Bronchial epithelial cell (primary cell): Measurements from ENCODE around the gene MAD2L2. TPM values are rescaled to one million over a fixed set of nuclear protein-coding genes. Genes with fewer than 3 reads are reported as not detected.
A peak's percentile ranks its signal among the peaks of the same experiment; 100 is the strongest.

ENCODE experiments used
- DNase-seq: peaks from one replicate; pipeline ENCODE4 v3.0.0-alpha.2; 2010; ENCODE audit warnings: low read depth
- FAIRE-seq: peaks from 2 replicates; lab custom pipeline; 2011; peaks lifted over from hg19 to GRCh38; lab: Jason Lieb, UNC
- H3K27me3 ChIP-seq: 2 replicates; pipeline ENCODE4 v1.5.1; 2011; ENCODE audit warnings: low read length; ENCODE audit not compliant: control insufficient read depth, insufficient read depth
- H3K36me3 ChIP-seq: 2 replicates; pipeline ENCODE4 v1.5.1; 2011; ENCODE audit warnings: low read length; ENCODE audit not compliant: control insufficient read depth, insufficient read depth
- H3K4me3 ChIP-seq: 2 replicates; pipeline ENCODE4 v1.5.1; 2011; ENCODE audit warnings: mild to moderate bottlenecking, low read depth, low read length, control low read depth
- CTCF ChIP-seq: IDR thresholded peaks from 2 replicates; pipeline ENCODE4 v1.5.1; 2011; ENCODE audit warnings: mild to moderate bottlenecking, moderate library complexity, low read length, control low read depth, inconsistent platforms; ENCODE audit not compliant: insufficient read depth, severe bottlenecking
- total RNA-seq: library from RNA; depleted of rRNA; stranded (reverse); fragments of >200 nt; gene quantifications from 2 replicates; pipeline ENCODE4 v1.2.1, GENCODE V29; 2014

Gene MAD2L2
- total RNA-seq, 1 donor from 2014 or later = 44.5 TPM

DNA sequence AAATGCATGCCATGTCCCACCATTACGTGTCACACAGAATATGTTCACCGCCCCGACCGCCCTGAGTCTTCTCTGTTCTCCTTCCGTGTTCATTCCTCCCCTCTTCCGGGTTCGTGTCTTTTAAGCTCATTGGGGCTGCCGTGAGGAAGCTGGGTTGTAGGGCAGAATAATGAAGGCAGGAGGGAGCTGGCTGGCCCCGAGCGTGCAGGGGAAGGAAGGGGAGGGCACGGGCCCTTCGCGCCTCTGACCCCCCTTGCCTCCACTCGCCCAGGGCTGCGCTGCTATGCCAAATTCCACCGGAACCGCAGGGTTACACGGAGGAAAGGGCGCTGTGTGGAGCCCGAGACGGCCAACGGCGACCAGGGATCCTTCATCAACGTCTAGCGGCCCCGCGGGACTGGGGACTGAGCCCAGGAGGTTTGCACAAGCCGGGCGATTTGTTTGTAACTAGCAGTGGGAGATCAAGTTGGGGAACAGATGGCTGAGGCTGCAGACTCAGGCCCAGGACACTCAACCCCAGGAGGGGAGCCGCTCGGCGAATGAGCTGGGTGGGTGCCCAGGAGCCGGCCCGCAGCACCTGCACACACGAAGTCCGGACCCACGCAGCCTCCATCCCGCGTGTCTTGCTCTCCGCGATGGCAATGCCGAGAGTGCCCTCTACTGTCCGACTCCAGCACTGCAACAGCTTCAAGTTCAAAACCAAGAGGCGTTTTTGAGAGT is 38.5 kb upstream of the MAD2L2 start:
- FAIRE-seq = no peak
- Histone ChIP-seq H3K4me3 (peak overlapping the region; percentile 30), H3K36me3 (no peaks in the 10 kb centered on the region), H3K27me3 (no peaks in the 10 kb centered on the region)
- peak; percentile 93 for TF ChIP-seq CTCF
- peak; percentile 45 for DNase-seq

DNA sequence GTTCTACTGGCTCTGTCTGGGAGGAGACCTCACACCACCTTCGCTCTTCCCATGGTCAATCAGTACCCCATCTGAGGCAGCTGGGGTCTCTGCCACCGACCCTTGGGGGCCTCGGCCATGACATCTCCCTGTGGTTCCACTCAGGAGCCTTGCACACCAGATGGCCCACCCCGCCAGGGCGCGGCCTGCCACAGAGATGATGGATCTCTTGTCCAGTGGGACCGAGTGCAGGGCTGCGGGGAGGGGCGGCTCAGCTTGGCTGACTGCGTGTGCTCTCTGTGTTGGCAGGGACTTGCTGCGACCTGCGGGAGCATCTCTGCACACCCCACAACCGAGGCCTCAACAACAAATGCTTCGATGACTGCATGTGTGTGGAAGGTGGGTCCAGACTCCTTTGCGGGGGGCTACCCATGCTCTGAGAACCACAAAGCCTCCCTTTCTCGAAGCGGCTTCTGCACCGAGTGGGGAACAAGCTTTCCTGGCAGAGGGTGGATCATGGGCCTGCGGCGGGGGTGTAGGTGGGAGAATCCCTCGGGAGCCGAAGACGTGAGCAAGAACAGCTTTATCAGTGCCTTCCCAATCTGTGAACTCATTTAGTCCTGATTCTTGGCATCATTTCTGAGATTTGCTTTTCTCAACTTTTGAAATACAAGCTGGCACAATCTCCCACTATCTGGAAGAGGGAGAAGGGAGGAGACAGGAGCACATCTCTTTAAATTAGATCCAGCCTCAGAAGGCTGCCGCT is 34.1 kb upstream of the MAD2L2 start:
- TF ChIP-seq CTCF = no peak
- DNase-seq (no peak), FAIRE-seq (no peak)
- Histone ChIP-seq H3K4me3 (no peak overlapping the region), H3K36me3 (no peaks in the 10 kb centered on the region), H3K27me3 (no peaks in the 10 kb centered on the region)

- DNase-seq = no peak
- Histone ChIP-seq H3K36me3 (no peaks in the 10 kb centered on the region), H3K27me3 (no peaks in the 10 kb centered on the region), H3K4me3 (no peak overlapping the region)
- TF ChIP-seq CTCF = no peak
- no peak for FAIRE-seq
These were observed 32.1 kb upstream of the MAD2L2 start for GRCh38 chr1:11713095-11713494.

GRCh38 chr1:11712285-11712684 is 31.3 kb upstream of the MAD2L2 start:
- Histone ChIP-seq H3K36me3 (no peaks in the 10 kb centered on the region), H3K27me3 (peaks cover 2% of the 10 kb centered on the region), H3K4me3 (no peak overlapping the region)
- TF ChIP-seq CTCF = no peak
- DNase-seq = no peak
- no peak for FAIRE-seq

- FAIRE-seq = no peak
- no peak for TF ChIP-seq CTCF
- DNase-seq = no peak
- Histone ChIP-seq H3K36me3 (no peaks in the 10 kb centered on the region), H3K4me3 (no peak overlapping the region), H3K27me3 (peaks cover 2% of the 10 kb centered on the region)
These were observed 30.5 kb upstream of the MAD2L2 start for GRCh38 chr1:11711490-11711889.
